HepG2 (cell line): ENCODE measurements around the gene LTC4S. TPM values are rescaled to one million over a fixed set of nuclear protein-coding genes. Genes with fewer than 3 reads are reported as not detected.

Experiments
- CHD4 ChIP-seq: fragments of 200-600 bp; sonication (generic); IDR thresholded peaks from 2 replicates; pipeline ENCODE4 v1.7.0; 2017; ENCODE audit warnings: mild to moderate bottlenecking, low read length, borderline replicate concordance
- JUN ChIP-seq: sonication (generic); formaldehyde crosslinking; IDR thresholded peaks from 2 replicates; pipeline ENCODE4 v1.4.0; 2020; ENCODE audit warnings: mild to moderate bottlenecking, missing genetic modification reagents
- MAZ ChIP-seq, 2 experiments: sonication (generic) in 1 of 2; formaldehyde crosslinking in 1 of 2; IDR thresholded peaks; 2 replicates each; pipeline versions ENCODE4 v1.5.0 to v1.6.1; 2012 to 2020; ENCODE audit warnings: low read depth in 2 of 2, mild to moderate bottlenecking in 2 of 2, borderline replicate concordance in 1 of 2, improper control_type of control experiment in 1 of 2, low read length in 1 of 2, missing genetic modification reagents in 1 of 2, moderate library complexity in 1 of 2
- MED8 ChIP-seq: sonication (generic); formaldehyde crosslinking; IDR thresholded peaks from 2 replicates; pipeline ENCODE4 v1.8.1; 2023; ENCODE audit warnings: mild to moderate bottlenecking, missing genetic modification reagents; ENCODE audit not compliant: insufficient replicate concordance
- NFE2 ChIP-seq: sonication (generic); formaldehyde crosslinking; IDR thresholded peaks from 2 replicates; pipeline ENCODE4 v1.4.0; 2020; ENCODE audit warnings: missing genetic modification reagents
- NR2F6 ChIP-seq, 2 experiments: IDR thresholded peaks; 2 replicates each; pipeline ENCODE4 v1.6.1; 2016; ENCODE audit warnings: antibody characterized with exemption in 1 of 2, mild to moderate bottlenecking in 1 of 2
- PCBP2 ChIP-seq: fragments of 200-400 bp; formaldehyde crosslinking; optimal IDR thresholded peaks from 2 replicates; pipeline ENCODE3; 2018; ENCODE audit warnings: low read length, low read depth; ENCODE audit not compliant: poor library complexity, severe bottlenecking
- SNAPC4 ChIP-seq: sonication (generic); formaldehyde crosslinking; IDR thresholded peaks from 2 replicates; pipeline ENCODE4 v1.4.0; 2020; ENCODE audit warnings: mild to moderate bottlenecking, missing genetic modification reagents
- TCF12 ChIP-seq, 2 experiments: fragments of 450-650 bp in 1 of 2; sonication (generic) in 1 of 2; formaldehyde crosslinking in 1 of 2; IDR thresholded peaks; 2 replicates each; pipeline versions ENCODE4 v1.6.1 to v1.8.0; 2017 to 2022; ENCODE audit warnings: antibody characterized with exemption in 1 of 2, mild to moderate bottlenecking in 1 of 2, missing genetic modification reagents in 1 of 2, moderate library complexity in 1 of 2
- TFDP2 ChIP-seq: sonication (generic); formaldehyde crosslinking; IDR thresholded peaks from 2 replicates; pipeline ENCODE4 v1.4.0; 2020; ENCODE audit warnings: missing genetic modification reagents
- XRCC5 ChIP-seq: fragments of 200-400 bp; formaldehyde crosslinking; optimal IDR thresholded peaks from 2 replicates; pipeline ENCODE3; 2017; ENCODE audit warnings: mild to moderate bottlenecking, low read length
- YEATS4 ChIP-seq: sonication (generic); formaldehyde crosslinking; IDR thresholded peaks from 2 replicates; pipeline ENCODE4 v1.4.0; 2020; ENCODE audit warnings: missing genetic modification reagents, borderline replicate concordance
- ZBTB14 ChIP-seq: sonication (generic); formaldehyde crosslinking; IDR thresholded peaks from 2 replicates; pipeline ENCODE4 v1.4.0; 2020; ENCODE audit warnings: missing genetic modification reagents
- ZFP82 ChIP-seq: sonication (generic); formaldehyde crosslinking; IDR thresholded peaks from 2 replicates; pipeline ENCODE4 v1.5.1; 2020; ENCODE audit warnings: mild to moderate bottlenecking, missing genetic modification reagents, borderline replicate concordance
- ZNF24 ChIP-seq: fragments of 450-650 bp; IDR thresholded peaks from 2 replicates; pipeline ENCODE4 v1.6.1; 2017; ENCODE audit warnings: antibody characterized with exemption, mild to moderate bottlenecking
- ZNF777 ChIP-seq: sonication (generic); formaldehyde crosslinking; IDR thresholded peaks from 2 replicates; pipeline ENCODE4 v1.4.0; 2020; ENCODE audit warnings: missing genetic modification reagents
- polyA plus RNA-seq, 8 experiments: library from polyadenylated mRNA; depleted of rRNA in 3 of 8; stranded (reverse) in 7 of 8; unstranded in 1 of 8; fragments of >200 nt; fragmentation: Illumina TruSeq in 4 of 8; extraction: Trizol in 4 of 8; gene quantifications; 2 replicates each; pipeline versions ENCODE4 v1.2.1 to v1.2.3, GENCODE V29; 2011 to 2016; ENCODE audit warnings: low read depth in 4 of 8, missing spikeins in 1 of 8, mixed read lengths in 1 of 8; ENCODE audit not compliant: insufficient read depth in 1 of 8
- total RNA-seq, 5 experiments: library from RNA; depleted of rRNA; stranded (reverse); fragments of >200 nt; fragmentation: Illumina TruSeq; extraction: Trizol; gene quantifications; 2 replicates each; pipeline ENCODE4 v1.2.3, GENCODE V29; 2016; ENCODE audit warnings: low read depth in 1 of 5
- TF ChIP-seq, protein P1 (sequence below): IDR thresholded peaks from 2 replicates; pipeline ENCODE4 v1.6.1; 2016; ENCODE audit warnings: low read depth

The LTC4S gene
- total and polyA plus RNA-seq, 2 of the 13 experiments (the other 11 are each of a cell fraction or from before 2014, with no cell fraction given): 0.35 TPM; not detected in 1

DNA sequence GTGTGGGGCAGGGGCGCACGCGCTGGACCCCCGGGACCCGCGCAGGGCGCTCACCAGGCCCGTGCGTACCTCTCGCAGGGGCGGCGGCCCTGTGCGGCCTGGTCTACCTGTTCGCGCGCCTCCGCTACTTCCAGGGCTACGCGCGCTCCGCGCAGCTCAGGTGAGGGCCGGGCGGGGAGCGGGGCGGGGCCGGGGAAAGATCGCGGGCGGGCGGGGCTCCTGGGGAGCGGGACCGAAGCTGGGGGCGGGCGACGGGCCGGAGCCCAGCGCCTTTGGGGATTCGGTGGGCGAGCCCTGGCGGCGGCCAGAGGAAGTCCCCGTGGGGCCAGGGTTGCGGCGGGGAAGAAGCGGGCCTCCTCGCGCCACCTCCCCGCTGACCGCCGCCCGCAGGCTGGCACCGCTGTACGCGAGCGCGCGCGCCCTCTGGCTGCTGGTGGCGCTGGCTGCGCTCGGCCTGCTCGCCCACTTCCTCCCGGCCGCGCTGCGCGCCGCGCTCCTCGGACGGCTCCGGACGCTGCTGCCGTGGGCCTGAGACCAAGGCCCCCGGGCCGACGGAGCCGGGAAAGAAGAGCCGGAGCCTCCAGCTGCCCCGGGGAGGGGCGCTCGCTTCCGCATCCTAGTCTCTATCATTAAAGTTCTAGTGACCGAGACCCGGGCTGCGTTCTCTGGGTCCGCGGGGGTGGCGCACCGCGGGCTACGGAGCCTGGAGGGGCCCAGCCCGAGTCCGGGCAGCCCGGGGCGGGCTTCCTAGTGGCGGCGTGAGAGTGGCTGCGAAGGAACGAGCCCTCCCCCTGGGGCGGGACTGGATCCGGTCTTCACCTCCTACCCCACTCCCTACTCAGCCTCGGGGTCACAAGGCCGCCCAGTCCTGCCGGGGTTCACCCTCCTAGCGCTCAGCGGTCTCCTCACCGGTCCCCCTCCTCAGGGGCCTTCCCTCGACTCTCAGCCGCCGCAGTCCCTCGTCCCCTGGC lies 2.4 kb downstream of the LTC4S start (continued):
- no peak for TF ChIP-seq MAZ (IDR thresholded peaks at IDR 0.05; ENCODE audit: borderline replicate concordance, low read depth, low read length)
- peak; percentile 73 for TF ChIP-seq MAZ (CRISPR knock-in tag; IDR thresholded peaks at IDR 0.05; ENCODE audit: low read depth)
- TF ChIP-seq ZNF24: 0 out of 2 replicates have a peak, but pooled peaks have one; percentile 27
- TF ChIP-seq SNAPC4 (CRISPR knock-in tag): peak; percentile 43; the same call in 1 of the 2 replicates
- TF ChIP-seq CHD4: no peak
- no peak for TF ChIP-seq NFE2 (CRISPR knock-in tag)
- 0 out of 2 replicates have a peak, but pooled peaks have one; percentile 21 for TF ChIP-seq NR2F6 (IDR thresholded peaks at IDR 0.05)
- TF ChIP-seq NR2F6 (CRISPR knock-in tag; IDR thresholded peaks at IDR 0.05): peak; percentile 39
- TF ChIP-seq YEATS4 (CRISPR knock-in tag): peak; percentile 61; the same call in 1 of the 2 replicates
- TF ChIP-seq ZNF777: peak; percentile 81
- peak; percentile 80 for TF ChIP-seq ZBTB14
- TF ChIP-seq TCF12 (IDR thresholded peaks at IDR 0.05): no peak
- TF ChIP-seq TCF12 (CRISPR knock-in tag; IDR thresholded peaks at IDR 0.05): no peak
- TF ChIP-seq, protein P1, sequence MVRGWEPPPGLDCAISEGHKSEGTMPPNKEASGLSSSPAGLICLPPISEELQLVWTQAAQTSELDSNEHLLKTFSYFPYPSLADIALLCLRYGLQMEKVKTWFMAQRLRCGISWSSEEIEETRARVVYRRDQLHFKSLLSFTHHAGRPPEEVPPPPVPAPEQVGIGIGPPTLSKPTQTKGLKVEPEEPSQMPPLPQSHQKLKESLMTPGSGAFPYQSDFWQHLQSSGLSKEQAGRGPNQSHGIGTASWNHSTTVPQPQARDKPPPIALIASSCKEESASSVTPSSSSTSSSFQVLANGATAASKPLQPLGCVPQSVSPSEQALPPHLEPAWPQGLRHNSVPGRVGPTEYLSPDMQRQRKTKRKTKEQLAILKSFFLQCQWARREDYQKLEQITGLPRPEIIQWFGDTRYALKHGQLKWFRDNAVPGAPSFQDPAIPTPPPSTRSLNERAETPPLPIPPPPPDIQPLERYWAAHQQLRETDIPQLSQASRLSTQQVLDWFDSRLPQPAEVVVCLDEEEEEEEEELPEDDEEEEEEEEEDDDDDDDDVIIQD (CRISPR knock-in tag): peak; percentile 89; the same call in 1 of the 2 replicates
- no peak for TF ChIP-seq JUN
- TF ChIP-seq MED8 (CRISPR knock-in tag): peak; percentile 26
- peak; percentile 88 for TF ChIP-seq ZFP82 (CRISPR knock-in tag)
- peak; percentile 57; the same call in 1 of the 2 replicates for TF ChIP-seq TFDP2 (CRISPR knock-in tag)
- peak; percentile 49 for TF ChIP-seq XRCC5
- TF ChIP-seq PCBP2: no peak
